NCI-H1105 (cell line): ENCODE data around the gene MAB21L3.

Experiments used
- DNase-seq: peaks from one replicate; lab custom pipeline; 2025; lab: John Stamatoyannopoulos, UW

MAB21L3 gene

GRCh38 chr1:116166011-116166571, 54.9 kb downstream of the MAB21L3 start:
- DNase-seq = no peak

- DNase-seq = no peak
Observed at GRCh38 chr1:116166655-116167054, 55.5 kb downstream of the MAB21L3 start.

- DNase-seq = no peak
Observed at GRCh38 chr1:116167625-116168276, 56.6 kb downstream of the MAB21L3 start.

- no peak for DNase-seq
Observed at GRCh38 chr1:116168277-116169032, 57.3 kb downstream of the MAB21L3 start.

GRCh38 chr1:116169898-116170297, 58.7 kb downstream of the MAB21L3 start:
- no peak for DNase-seq

GRCh38 chr1:116170721-116171589, 59.8 kb downstream of the MAB21L3 start:
- DNase-seq = no peak

GRCh38 chr1:116172666-116173065, 61.5 kb downstream of the MAB21L3 start:
- DNase-seq = no peak

GRCh38 chr1:116175611-116176010, 64.4 kb downstream of the MAB21L3 start:
- DNase-seq = no peak

GRCh38 chr1:116176306-116176789, 65.1 kb downstream of the MAB21L3 start:
- no peak for DNase-seq

- DNase-seq = no peak
Observed at GRCh38 chr1:116177861-116178260, 66.7 kb downstream of the MAB21L3 start.

- no peak for DNase-seq
Observed at GRCh38 chr1:116178837-116179236, 67.6 kb downstream of the MAB21L3 start.

GRCh38 chr1:116179419-116179818, 68.2 kb downstream of the MAB21L3 start:
- DNase-seq = no peak

- no peak for DNase-seq
Observed at GRCh38 chr1:116179964-116180363, 68.8 kb downstream of the MAB21L3 start.

- no peak for DNase-seq
Observed at GRCh38 chr1:116182019-116182714, 71.0 kb downstream of the MAB21L3 start.
